ENCODE measurements around the gene SELENOV.

DNA sequence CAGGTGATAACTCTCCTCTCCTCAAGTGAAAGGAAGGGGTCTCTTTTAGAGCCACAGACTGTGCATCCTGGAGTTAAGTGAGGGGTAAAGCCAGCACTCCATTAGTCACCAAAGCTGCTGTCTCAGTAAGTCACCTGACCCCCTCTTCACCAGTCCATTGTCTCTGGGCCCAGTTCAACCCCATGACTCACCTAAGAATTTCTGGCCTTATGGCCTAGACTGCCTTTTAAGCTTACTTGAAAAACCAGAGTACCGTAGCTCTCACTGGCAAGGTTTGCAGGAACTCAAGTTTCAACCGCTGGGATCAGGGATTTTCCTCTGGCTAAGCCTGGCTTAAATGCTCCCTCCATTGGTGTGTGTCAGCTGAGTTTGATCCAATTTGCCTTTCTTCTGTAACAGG, 48.5 kb downstream of the SELENOV start:
- TF ChIP-seq CTCF (IDR thresholded peaks at IDR 0.05) (no peak), POLR2A (IDR thresholded peaks at IDR 0.05) (no peak), POLR2AphosphoS5 (IDR thresholded peaks at IDR 0.05) (no peak)

Data from breast epithelium (tissue), 3 donors.